GM21786 (cell line): ENCODE measurements around the gene AURKAIP1.
"Not testable (repeated sequence)": the region's sequence is repeated elsewhere in the genome, so short reads cannot be mapped to it uniquely, and the experiment has no call there.

Experiments
- ATAC-seq: cut with Tn5 transposase; IDR thresholded peaks from one replicate; pipeline ENCODE4 v1.9.1; 2021; ENCODE audit not compliant: unreplicated experiment

The AURKAIP1 gene

DNA sequence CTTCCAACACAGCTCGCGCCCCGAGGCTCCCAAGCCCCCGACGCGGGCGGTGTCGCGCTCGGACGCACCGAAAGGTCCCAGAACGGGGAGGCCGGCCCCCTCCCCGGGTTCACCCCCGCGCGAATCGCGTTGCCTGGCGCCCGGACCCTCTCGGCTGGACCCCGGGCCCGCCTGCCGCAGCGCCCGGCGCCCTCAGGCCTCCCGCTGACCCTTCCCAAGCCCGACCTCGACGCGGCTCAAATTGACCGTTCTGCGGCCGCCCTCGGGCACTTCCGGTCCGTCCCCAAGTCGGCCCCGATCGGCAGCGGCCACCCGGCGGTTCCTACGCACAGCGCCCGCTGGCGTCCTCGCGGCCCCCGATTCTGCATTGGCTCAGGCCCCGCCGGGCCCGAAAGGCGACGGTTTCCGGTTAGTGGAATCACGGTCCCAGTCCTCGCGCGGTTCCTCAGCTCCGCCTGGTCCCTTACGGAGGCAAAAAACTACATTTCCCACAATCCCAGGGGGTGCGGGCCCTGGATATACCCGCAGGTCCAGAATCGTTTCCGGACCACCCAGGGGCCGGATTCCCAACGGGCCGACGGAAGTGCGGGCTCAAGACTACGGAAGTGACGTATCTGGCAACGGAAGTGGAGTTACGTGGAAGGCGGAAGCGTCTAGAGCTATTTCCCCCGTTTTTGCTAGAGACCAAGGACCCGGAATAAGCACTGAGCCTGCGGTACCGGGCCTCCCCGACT lies at the start of gene AURKAIP1:
Gene AURKAIP1 (minus strand): TSS at position 279 of the 734 bp plus-strand sequence. CDS start 451 bp downstream, outside the sequence.
- ATAC-seq = peak; percentile 87

DNA sequence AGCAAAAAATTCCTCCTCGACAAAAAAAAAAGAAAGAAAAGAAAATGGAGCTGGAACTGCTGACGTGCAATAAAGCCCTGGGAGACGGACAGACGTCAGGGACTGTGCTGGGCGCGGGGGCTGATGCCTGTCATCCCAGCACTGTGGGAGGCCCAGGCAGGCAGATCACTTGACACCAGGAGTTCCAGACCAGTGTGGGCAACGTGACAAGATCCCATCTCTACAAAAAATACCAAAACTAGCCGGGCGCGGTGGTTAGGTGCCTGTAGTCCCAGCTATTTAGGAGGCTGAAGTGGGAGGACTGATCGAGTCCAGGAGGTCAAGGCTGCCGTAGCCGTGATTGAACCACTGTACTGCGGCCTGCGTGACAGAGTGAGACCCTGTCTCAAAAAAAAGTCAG lies 49.7 kb upstream of the AURKAIP1 start:
- ATAC-seq = no peak

DNA sequence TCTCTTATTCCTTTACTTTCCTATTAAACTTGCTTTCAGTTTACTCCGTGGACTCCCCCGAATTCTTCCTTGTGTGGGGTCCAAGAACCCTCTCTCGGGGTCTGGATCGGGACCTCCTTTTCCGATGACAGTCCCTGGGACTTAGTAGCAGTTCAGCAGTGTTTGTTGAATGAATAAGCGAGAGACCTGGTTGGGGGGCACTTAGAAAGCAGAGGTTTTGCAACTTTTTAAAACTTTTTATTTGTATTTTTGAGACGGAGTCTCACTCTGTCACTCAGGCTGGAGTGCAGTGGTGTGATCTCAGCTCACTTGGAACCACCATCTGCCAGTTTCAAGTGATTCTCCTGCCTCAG lies 48.2 kb upstream of the AURKAIP1 start:
- ATAC-seq = no peak

DNA sequence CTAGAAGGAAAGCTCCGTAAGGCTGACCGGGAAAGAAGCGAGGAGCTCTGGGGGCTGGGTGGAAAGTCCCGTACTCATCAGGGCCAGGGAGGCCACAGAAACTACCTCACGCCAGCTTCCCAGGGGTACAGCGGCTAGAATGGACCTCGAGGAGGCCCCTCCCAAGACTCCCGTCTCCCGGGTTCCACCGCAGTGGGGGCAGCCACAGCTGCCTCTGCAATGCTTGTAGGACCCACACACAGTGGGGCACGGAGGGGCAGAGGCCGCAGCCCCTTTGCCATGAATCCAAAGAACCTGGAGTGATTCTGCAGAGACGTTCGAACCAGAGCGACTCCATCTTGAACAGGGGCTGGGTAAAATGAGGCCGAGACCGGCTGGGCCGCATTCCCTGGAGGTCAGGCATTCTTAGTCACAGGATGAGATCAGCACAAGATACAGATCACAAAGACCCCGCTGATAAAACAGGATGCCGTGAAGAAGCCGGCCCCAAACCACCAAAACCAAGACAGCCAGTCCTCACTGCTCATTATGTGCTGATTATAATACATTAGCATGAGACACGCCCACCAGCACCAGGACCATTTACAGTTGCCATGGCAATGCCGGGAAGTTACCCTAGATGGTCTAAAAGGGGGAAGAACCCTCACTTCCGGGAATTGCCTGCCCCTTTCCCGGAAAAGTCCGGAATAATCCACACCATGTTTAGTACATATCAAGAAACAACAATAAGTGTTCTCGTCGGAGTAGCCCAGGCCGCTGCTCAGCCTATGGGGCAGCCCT lies 47.6 kb upstream of the AURKAIP1 start:
- ATAC-seq = no peak

DNA sequence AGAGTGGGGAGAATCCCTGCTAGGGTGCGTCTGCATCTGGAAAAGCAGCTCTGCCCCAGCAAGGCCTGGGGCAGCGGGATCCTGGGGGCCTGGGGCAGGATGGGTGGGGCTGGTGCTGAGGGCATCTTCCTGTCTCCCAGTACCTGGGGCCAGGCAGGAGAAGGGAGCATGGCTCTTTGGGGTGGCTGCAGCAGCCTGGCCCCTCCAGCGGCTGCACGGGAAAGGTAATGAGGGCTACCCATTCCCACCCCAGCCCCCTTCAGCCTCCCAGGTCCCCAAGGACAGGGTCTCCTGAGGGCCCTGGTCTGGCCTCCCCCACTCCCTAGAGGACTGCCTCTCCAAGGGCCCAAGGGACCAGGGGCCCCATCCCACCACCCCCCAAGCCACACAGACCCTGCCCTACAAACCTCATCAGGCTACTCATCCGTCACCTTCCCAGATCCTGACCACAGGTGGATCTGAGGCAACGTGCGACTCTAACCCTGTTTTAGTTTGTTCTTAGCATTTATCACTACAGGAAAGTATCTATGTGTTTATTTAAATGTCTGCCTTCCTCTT lies 47.0 kb upstream of the AURKAIP1 start:
- ATAC-seq = no peak

DNA sequence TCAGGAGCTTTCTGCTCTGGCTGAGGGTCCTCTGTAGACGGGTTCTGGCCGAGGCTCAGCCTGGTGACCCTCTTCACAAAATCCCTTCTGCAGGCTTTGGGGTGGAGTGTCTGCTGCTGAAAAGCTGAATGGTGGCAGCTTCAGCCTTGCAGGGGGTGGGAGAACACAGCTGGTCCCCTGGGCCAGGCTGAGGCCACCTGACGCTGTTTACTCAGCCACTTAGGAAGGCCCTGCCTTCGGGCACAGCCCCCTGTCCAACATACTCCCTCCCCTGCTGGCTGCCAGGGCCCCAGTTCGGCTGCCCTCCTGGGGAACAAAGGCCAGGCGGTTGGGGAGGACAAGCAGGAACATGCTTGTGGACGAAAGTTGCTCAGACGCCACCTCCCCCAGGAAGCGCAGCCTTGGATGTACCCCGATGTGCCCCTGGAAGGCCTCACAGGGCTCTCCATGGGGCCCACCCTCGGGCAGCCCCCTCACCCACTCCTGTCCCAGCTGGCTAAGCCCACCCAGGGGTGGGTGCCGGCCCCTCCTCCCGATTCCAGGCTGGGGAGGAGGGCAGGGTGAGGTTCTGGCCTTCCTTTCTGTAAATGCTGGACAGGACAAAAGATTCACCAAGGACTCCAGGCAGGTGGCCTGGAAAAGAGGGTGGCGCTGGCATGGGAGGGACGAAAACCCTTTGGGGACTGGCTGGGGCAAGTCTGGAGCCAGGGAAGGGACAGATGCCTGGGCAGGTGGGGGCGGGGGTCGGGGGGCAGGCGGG lies 46.3 kb upstream of the AURKAIP1 start, which contains the start of gene ANKRD65:
Gene ANKRD65 (minus strand): TSS at position 130 of the 760 bp plus-strand sequence. CDS start 271 bp downstream, outside the sequence.
- no peak for ATAC-seq

DNA sequence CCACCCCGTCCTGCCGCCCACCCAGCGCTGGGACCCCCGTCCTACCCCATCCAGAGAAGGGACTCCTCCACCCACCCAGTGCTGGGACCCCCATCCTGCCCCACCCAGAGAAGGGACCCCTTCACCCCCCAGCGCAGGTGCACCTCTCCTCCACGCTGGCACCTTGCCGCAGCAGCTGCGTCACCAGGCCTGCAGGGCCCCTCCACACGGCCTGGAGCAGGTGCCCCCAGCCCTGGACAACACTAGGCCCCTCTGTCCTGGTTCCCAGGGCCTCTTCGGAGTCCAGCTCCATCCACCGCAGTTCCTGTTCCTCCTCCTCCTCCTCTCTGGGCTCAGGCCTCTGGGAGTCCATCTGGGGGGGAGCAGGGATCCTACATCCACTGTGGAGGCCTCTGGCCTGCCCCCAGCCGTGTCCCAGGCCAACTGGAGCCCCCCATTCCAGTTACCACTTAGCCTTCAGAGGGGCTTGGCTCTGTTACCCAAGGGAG lies 45.7 kb upstream of the AURKAIP1 start:
- ATAC-seq = no peak

DNA sequence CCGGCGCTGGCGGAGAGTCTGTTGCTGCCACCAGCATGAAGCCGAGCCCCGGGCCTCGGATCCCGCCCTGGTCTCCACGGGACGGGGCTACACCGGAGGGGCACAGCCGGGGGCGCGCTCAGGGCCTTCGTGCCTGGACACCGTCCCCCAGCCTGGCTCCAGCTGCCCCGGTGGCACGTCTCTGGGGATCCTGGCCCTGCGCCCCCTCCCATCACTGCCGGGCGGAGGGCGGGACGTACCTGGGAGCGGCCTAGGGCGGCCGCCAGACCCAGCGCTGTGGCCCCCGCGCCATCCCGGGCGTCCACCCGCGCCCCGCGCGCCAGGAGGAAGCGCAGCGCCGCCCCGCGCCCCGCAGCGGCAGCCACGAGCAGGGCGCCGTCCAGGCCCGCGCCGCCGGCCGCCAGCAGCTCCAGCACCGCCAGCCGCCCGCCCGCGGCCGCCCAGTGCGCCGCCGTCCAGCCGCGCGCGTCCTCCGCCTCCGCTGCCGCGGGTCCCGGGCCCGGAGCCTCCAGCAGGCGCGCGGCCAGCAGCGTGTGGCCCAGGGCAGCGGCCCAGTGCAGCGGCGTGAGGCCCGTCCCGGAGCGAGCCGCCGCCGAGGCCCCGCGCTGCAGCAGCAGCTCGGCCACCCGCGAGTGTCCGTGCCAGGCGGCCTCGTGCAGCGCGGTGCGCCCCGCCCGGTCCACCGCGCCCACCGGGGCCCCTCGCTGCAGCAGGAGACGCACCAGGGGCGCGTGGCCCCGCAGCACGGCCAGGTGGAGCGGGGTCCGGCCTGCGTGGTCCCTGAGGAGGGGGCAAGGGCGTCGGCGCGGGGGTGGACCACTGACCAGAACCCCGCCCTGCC lies 45.0 kb upstream of the AURKAIP1 start:
- ATAC-seq = no peak

DNA sequence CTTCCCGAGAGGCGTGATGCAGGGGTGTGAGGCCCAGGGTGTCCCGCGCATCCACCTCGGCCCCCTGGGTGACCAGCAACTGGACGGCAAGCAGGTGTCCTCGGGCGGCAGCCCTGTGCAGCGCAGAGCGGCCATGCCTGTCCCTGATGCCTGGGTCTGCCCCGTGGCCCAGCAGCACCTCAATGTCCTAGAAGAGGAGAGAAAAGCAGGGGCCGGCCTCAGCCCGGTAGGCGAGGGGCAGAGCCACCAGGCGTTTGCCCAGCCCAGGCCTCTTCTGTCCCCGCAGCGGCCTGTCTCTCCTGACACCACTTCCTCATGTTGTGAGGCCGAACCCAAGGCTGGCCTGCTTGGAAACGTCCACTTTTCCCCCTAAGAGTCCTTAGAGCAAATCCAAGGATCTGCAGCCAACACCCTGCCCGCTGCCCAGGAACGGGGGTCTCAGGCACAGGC lies 44.4 kb upstream of the AURKAIP1 start:
- no peak for ATAC-seq

DNA sequence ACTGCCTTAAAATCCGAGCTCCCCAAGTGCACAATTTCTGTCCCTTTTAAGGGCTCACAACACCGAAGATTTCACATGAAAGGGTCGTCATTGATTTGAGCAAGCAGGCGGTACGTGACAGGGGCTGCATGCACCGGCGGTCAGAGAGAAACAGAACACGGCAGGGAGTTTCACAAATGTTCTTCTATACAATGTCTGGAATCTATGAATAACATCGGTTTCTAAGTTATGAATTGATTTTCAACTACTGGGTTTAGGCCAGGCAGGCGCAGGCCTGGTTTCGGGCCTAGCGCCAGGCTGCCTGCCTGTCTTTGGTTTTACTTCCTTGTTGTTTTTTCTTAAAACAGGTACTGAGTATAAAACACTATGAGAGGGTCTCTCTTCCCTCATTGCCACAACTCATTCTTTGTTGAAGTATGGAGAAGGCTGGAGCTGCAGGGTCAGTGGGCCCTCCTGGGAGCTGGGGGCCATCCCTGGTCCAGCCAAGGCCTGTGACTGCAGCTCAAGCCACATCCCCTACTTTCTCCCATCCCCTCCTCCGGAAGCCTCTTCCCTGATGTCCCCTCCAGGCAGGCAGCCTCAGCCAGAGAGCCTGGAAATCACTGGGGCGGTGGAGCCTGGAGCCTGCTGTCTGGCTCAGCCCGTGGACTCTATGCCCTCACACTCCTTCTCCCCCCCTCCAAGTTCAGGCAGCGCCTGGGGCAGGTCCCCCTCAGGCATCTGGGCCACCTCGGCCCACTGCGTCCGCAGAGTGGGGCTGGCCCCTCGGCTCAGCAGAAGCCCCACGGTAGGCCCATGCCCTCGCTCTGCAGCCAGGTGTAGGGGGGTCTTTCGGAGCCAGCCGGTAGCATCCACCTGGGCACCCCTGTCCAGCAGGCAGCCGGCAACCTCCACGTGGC lies 43.7 kb upstream of the AURKAIP1 start:
- ATAC-seq = no peak

DNA sequence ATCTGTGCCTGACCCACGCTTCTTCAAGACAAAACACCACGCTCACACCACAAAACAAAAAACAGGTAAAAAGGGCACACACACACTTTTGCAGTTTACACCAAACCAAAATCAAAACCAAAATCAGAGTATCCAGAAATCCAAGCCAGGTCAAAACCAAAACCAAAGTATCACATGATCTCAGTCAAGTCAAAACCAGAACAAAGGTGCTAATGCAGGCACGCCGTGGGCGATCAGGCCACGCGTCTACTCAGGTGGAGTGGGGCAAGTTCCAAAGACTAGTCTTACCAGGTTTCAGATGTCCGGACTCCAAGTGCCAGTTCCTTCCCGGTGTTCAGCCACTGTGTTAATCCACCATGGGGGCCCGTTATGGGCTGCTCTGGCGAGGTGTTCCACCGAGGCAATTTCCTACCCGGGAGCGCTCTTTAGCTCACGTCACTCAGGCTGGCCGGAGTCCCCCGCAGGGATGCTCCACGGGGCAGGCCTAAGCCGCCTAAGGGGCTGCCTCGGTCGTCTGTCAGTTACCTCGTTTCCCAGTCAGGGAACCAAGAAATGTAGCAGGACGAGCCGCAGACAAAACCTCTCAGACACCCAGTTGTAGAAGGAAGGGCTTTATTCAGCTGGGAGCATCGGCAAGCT lies 42.9 kb upstream of the AURKAIP1 start:
- not testable (repeated sequence) for ATAC-seq

DNA sequence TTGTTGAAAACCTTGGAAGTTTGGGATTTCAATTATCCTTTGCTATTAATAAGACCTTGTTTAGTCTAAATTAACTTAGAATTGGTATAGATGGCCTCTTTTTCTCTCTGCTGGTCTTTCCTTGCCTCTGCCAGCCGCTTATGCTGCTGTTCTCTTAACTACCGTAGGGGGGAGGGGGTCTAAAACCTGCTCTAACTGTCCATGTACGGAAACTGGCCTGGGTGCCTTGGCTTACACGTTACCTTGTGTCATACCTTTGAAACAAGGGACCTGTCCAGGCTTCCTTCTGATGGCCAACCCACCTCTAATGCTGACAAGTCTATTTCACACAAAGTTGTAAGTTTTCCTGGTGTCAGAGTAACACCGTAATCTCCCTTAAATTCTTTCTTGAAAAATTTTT lies 42.4 kb upstream of the AURKAIP1 start:
- ATAC-seq = not testable (repeated sequence)

DNA sequence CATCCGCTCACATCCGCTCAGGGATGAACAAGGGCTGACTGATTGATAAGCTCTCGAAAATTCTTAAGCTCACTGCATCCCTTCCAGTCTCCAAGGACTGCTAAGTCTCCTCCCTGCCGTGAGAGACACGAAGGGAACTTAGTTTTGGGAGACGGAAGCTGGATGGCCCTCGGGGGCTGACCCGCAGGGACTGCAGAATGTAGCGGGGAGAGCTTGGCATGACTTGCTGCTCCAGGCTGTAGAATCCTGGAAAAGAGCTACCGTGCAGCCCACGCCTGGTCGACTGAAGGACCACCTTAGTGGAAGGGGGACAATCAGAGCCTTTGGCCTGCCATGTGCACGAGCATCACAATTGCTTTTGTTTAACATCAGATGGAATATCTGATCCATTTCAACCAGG lies 40.7 kb upstream of the AURKAIP1 start:
- ATAC-seq = no peak

DNA sequence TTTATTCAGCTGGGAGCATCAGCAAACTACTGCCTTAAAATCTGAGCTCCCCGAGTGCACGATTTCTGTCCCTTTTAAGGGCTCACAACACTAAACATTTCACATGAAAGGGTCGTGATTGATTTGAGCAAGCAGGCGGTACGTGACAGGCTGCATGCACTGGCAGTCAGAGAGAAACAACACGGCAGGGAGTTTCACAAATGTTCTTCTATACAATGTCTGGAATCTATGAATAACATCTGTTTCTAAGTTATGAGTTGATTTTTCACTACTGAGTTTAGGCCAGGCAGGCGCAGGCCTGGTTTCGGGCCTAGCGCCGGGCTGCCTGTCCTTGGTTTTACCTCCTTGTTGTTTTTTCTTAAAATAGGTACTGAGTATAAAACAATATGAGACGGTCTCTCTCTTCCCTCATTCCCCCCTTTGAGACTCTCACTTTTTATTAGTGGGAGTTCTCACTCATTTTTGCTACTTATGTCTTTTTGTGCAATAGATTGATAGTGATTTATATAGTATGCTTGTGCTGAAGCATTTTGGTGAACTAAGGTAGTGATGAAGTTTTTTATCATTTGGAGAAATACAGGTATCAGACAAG lies 37.4 kb upstream of the AURKAIP1 start:
- not testable (repeated sequence) for ATAC-seq

DNA sequence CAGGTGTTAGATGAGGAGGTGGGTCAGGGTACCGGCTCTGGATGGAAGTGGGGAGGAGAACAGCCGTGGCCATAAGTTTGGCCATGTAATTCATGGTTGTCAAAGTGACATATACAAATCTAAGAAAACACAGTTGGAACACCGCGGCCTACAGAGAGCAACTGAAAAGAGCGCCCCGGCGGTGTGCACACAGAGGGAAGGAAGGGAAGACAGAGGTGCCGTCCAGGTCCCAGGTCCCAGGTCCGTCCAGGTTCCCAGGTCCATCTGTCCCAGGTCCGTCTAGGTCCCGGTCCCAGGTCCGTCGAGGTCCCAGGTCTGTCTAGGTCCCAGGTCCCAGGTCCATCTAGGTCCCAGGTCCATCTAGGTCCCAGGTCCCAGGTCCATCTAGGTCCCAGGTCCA lies 36.6 kb upstream of the AURKAIP1 start:
- ATAC-seq = no peak

DNA sequence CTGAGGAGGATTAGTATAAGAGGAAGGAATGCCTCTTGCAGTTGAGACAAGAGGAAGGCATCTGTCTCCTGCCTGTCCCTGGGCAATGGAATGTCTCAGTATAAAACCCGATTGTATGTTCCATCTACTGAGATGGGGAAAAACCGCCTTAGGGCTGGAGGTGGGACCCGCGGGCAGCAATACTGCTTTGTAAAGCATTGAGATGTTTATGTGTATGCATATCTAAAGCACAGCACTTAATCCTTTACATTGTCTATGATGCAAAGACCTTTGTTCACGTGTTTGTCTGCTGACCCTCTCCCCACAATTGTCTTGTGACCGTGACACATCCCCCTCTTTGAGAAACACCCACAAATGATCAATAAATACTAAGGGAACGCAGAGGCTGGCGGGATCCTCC lies 35.2 kb upstream of the AURKAIP1 start:
- not testable (repeated sequence) for ATAC-seq

DNA sequence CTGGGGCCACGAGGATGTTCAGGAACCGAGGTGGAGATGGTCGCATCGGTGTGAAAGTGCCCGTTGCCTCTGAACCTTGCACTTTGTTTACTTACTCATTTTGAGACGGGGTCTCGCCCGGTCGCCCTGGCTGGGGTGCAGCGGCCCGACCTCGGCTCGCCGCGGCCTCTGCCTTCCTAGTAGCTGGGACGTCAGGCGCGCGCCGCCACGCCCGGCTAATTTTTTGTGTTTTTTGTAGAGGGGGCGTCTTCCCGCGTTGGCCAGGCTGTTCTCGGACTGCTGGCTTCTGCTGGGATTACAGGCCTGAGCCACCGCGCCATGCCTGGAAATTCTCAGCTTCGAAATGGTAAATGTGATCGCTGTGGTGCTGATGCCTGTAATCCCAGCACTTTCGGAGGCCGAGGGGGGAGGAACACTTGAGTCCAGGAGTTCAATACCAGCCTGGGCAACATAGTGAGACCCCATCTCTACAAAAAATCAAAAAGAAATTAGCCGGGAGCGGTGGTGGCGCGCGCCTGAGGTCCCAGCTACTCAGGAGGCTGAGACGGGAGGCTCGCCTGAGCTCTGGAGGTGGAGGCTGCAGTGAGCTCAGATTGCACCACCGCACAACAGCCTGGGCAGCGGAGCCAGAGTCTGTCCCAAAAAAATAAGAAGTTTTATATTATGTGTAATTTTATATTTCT lies 32.8 kb upstream of the AURKAIP1 start:
- ATAC-seq = peak; percentile 16
